B cell (primary cell): ENCODE data around the gene ZIC5. TPM values are rescaled to one million over a fixed set of nuclear protein-coding genes. Genes with fewer than 3 reads are reported as not detected.

Experiments used
- ATAC-seq: fragments of 200-7000 bp; cut with Tn5 transposase; one replicate; pipeline ENCODE4 v1.10.0; 2021; ENCODE audit warnings: low read depth, mild to moderate bottlenecking, moderate number of reproducible peaks, moderate library complexity
- CTCF ChIA-PET: fragments of 350-600 bp; sonication (Branson Sonifier 250); formaldehyde crosslinking; loops from one replicate; lab custom pipeline; 2021; ENCODE audit warnings: antibody characterized with exemption, inconsistent platforms; lab: Charles Lee
- POLR2A ChIA-PET: fragments of 350-600 bp; sonication (Branson Sonifier 250); formaldehyde crosslinking; loops from one replicate; lab custom pipeline; 2021; ENCODE audit warnings: antibody characterized with exemption; lab: Charles Lee
- DNase-seq: peaks from one replicate; pipeline ENCODE4 v3.0.0; 2013
- H2AFZ ChIP-seq: 2 replicates; pipeline ENCODE4 v1.6.1; 2012; ENCODE audit warnings: mild to moderate bottlenecking, low read depth, low read length; ENCODE audit not compliant: insufficient read depth, poor library complexity, severe bottlenecking
- H3K27ac ChIP-seq, 2 donors: 1 replicate in 1 of 2; 2 replicates in 1 of 2; pipeline ENCODE4 v1.5.1; 2012 to 2013; ENCODE audit warnings: low read length in 2 of 2, mild to moderate bottlenecking in 2 of 2, moderate library complexity in 1 of 2
- H3K27me3 ChIP-seq, 4 experiments: fragments of 200-600 bp in 1 of 4; sonication (generic) in 1 of 4; replicated peaks in 1 of 4; 1 replicate in 2 of 4; 2 replicates in 2 of 4; pipeline versions ENCODE4 v1.6.1 to v1.7.0; 2013 to 2016; ENCODE audit warnings: low read length in 3 of 4, mild to moderate bottlenecking in 2 of 4, mixed read lengths in 1 of 4, moderate library complexity in 1 of 4; ENCODE audit not compliant: insufficient read depth in 4 of 4, control insufficient read depth in 3 of 4; ENCODE audit errors: control extremely low read depth in 1 of 4
- H3K36me3 ChIP-seq, 2 experiments: replicated peaks in 1 of 2; 1 replicate in 1 of 2; 2 replicates in 1 of 2; pipeline versions ENCODE4 v1.6.1 to v1.7.1; 2013; ENCODE audit warnings: low read length in 1 of 2; ENCODE audit not compliant: insufficient read depth in 2 of 2, control insufficient read depth in 1 of 2; ENCODE audit errors: control extremely low read depth in 1 of 2, extremely low read depth in 1 of 2
- H3K4me1 ChIP-seq, 2 donors: fragments of 200-600 bp in 1 of 2; sonication (generic) in 1 of 2; 1 replicate in 1 of 2; 2 replicates in 1 of 2; pipeline versions ENCODE4 v1.5.1 to v1.6.1; 2013 to 2017; ENCODE audit warnings: low read length in 2 of 2; ENCODE audit not compliant: control insufficient read depth in 2 of 2, insufficient read depth in 2 of 2
- H3K4me2 ChIP-seq: replicated peaks from 2 replicates; pipeline ENCODE3; 2012; ENCODE audit warnings: mild to moderate bottlenecking, low read depth, low read length; ENCODE audit not compliant: poor library complexity, severe bottlenecking
- H3K4me3 ChIP-seq, 5 experiments: fragments of 200-600 bp in 1 of 5; sonication (generic) in 1 of 5; 1 replicate in 3 of 5; 2 replicates in 2 of 5; pipeline versions ENCODE4 v1.5.1 to v1.7.0; 2011 to 2016; ENCODE audit warnings: low read length in 4 of 5, mild to moderate bottlenecking in 4 of 5, low read depth in 2 of 5, control low read depth in 1 of 5, moderate library complexity in 1 of 5; ENCODE audit not compliant: insufficient read depth in 1 of 5; ENCODE audit errors: control extremely low read depth in 1 of 5, extremely low read depth in 1 of 5
- H3K79me2 ChIP-seq: fragments of 200-600 bp; sonication (generic); one replicate; pipeline ENCODE4 v1.6.0; 2016; ENCODE audit warnings: low read length; ENCODE audit not compliant: control insufficient read depth, insufficient read depth
- H3K9ac ChIP-seq: fragments of 200-600 bp; sonication (generic); 2 replicates; pipeline ENCODE4 v1.6.1; 2017; ENCODE audit warnings: mild to moderate bottlenecking, low read length, moderate library complexity
- H3K9me3 ChIP-seq, 3 donors: one replicate each; pipeline versions ENCODE4 v1.6.1 to v1.7.1; 2013; ENCODE audit warnings: low read length in 2 of 3; ENCODE audit not compliant: control insufficient read depth in 2 of 3, insufficient read depth in 1 of 3; ENCODE audit errors: control extremely low read depth in 1 of 3
- H4K20me1 ChIP-seq: 2 replicates; pipeline ENCODE4 v1.6.0; 2012; ENCODE audit warnings: mild to moderate bottlenecking, low read length; ENCODE audit not compliant: insufficient read depth, control insufficient read depth, poor library complexity, severe bottlenecking
- H3K27ac Mint-ChIP-seq: one replicate; pipeline ENCODE4 v1.8.0; 2021; ENCODE audit warnings: mixed read lengths
- H3K27me3 Mint-ChIP-seq: one replicate; pipeline ENCODE4 v1.8.0; 2021; ENCODE audit warnings: mixed read lengths
- H3K4me1 Mint-ChIP-seq: one replicate; pipeline ENCODE4 v1.8.0; 2021; ENCODE audit warnings: mixed read lengths
- H3K4me3 Mint-ChIP-seq: one replicate; pipeline ENCODE4 v1.8.0; 2021; ENCODE audit warnings: mixed read lengths
- H3K9me3 Mint-ChIP-seq: one replicate; pipeline ENCODE4 v1.8.0; 2022; ENCODE audit warnings: mixed read lengths; ENCODE audit not compliant: insufficient read depth
- CTCF ChIP-seq: fragments of 200-600 bp; IDR thresholded peaks from one replicate; pipeline ENCODE4 v1.8.0; 2022; ENCODE audit warnings: antibody characterized with exemption, mild to moderate bottlenecking
- EZH2 ChIP-seq: IDR thresholded peaks from 2 replicates; pipeline ENCODE4 v1.6.1; 2012; ENCODE audit warnings: borderline replicate concordance, low read depth, mild to moderate bottlenecking, moderate library complexity, low read length; ENCODE audit not compliant: insufficient read depth, poor library complexity, severe bottlenecking
- WGBS: methylation state at CpG from one replicate; pipeline ENCODE4 v1.1.5; 2013; ENCODE audit warnings: missing lambda C conversion rate; ENCODE audit not compliant: insufficient coverage; 5-methylcytosine and 5-hydroxymethylcytosine counted together
- intact Hi-C: fragments of 100-400 bp; cut with micrococcal nuclease; formaldehyde crosslinking; loops from one replicate; pipeline ENCODE4 v1.10.0; 2022
- polyA plus RNA-seq: library from polyadenylated mRNA; depleted of rRNA; stranded (reverse); fragments of >200 nt; gene quantifications from 2 replicates; pipeline ENCODE4 v1.2.3, GENCODE V29; 2012
- total RNA-seq, 2 donors: library from RNA; stranded (reverse); fragments of 120-200 nt in 1 of 2; gene quantifications; 1 replicate in 1 of 2; 2 replicates in 1 of 2; pipeline versions ENCODE4 v1.2.3 to v1.2.4, GENCODE V29; 2013 to 2022

Gene ZIC5
- total and polyA plus RNA-seq, 2 donors (not counting 1 experiment from before 2014, with no cell fraction given) = not detected

DNA sequence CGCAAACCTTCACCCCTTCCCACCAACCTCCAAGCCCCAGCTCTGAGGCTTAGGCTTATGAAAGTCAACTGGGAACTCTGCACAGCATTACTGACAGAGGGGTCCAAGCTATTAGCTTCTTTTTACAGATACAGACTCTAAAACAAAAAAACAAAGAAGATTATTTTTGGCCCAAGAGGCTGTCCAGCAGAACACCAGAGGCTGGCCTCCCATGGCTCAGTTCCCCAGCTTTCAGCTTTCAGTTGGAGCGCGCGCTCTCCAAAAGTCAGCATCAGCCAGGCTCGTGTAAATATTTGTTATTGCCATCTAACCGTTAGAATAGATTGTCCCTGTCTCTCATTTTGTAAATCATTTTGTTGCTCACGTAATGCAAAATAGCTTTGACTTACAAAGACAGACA, 58.4 kb downstream of the ZIC5 start:
- H2AFZ ChIP-seq = no peak overlapping the region
- no peak for ATAC-seq
- H3K4me1 ChIP-seq = no peaks in the 10 kb centered on the region
- no peaks in the 10 kb centered on the region for H3K9me3 ChIP-seq
- 97% methylated on average over 6 of the region's 7 CpGs for WGBS
- H3K27ac ChIP-seq = no peak overlapping the region
- Mint-ChIP-seq H3K27me3 (peaks cover 42% of the 10 kb centered on the region), H3K9me3 (no peaks in the 10 kb centered on the region), H3K27ac (no peak overlapping the region), H3K4me1 (no peaks in the 10 kb centered on the region), H3K4me3 (no peak overlapping the region)
- no peak overlapping the region for H3K9ac ChIP-seq
- no peaks in the 10 kb centered on the region for H3K79me2 ChIP-seq
- no peak overlapping the region for H3K4me3 ChIP-seq
- DNase-seq = no peak
- ChIA-PET POLR2A (no interaction called here), CTCF (interaction anchor here (0.6 to 1.3 kb wide), 3 partner anchors 9 to 660 kb away, joined by 3 to 5 read pairs (median 4); no protein-coding TSS in a partner anchor)
- H3K36me3 ChIP-seq = no peaks in the 10 kb centered on the region
- no peaks in the 10 kb centered on the region for H4K20me1 ChIP-seq
- intact Hi-C loops = no loop called here
- TF ChIP-seq CTCF = no peak
- TF ChIP-seq EZH2 = no peak
- H3K4me2 ChIP-seq = no peak overlapping the region
- peaks cover 0 to 27% (median 13%) of the 10 kb centered on the region in 4 experiments for H3K27me3 ChIP-seq

Other genes starting within 250 kb of the ZIC5 start
- gene ZIC2, start 10.0 kb upstream of the ZIC5 start, total RNA-seq = not detected in 2 replicates
- not detected in 2 replicates for gene ZIC2, start 10.0 kb upstream of the ZIC5 start, polyA plus RNA-seq
- gene PCCA, start 117.3 kb upstream of the ZIC5 start, total RNA-seq = 17.4 and 20.7 TPM in 2 replicates
- gene PCCA, start 117.3 kb upstream of the ZIC5 start, polyA plus RNA-seq = 4.8 and 4.9 TPM in 2 replicates